Measurements from ENCODE around the gene TCF21. TPM values are rescaled to one million over a fixed set of nuclear protein-coding genes. Genes with fewer than 3 reads are reported as not detected.

The TCF21 gene
- total and polyA plus RNA-seq, 2 of the 4 experiments (the other 2 are of a cell fraction), result 6.6 to 10.0 TPM

- Histone ChIP-seq H3K27me3 (ENCODE audit: control insufficient read depth, insufficient read depth, low read length) (no peaks in the 10 kb centered on the region), H4K8ac (ENCODE audit: low read depth in 2 of 2, low read length in 2 of 2) (no peak overlapping the region), H3K4me1 (ENCODE audit: control insufficient read depth, insufficient read depth, low read length) (no peaks in the 10 kb centered on the region), H3K36me3 (ENCODE audit: control insufficient read depth, insufficient read depth, low read length) (no peaks in the 10 kb centered on the region), H4K91ac (ENCODE audit: insufficient read depth, low read depth, low read length) (no peak overlapping the region), H3K9me1 (ENCODE audit: insufficient read depth, low read length) (no peaks in the 10 kb centered on the region), H3K4ac (ENCODE audit: low read depth, low read length) (no peak overlapping the region), H3K4me2 (ENCODE audit: low read depth, low read length) (no peak overlapping the region), H2AFZ (replicated peaks; ENCODE audit: low read length, poor library complexity) (no peak overlapping the region), H3K18ac (ENCODE audit: low read depth, low read length) (no peak overlapping the region), H2BK15ac (ENCODE audit: low read depth, low read length) (no peak overlapping the region), H4K5ac (ENCODE audit: low read depth, low read length) (no peak overlapping the region), H3K4me3 (ENCODE audit: insufficient read depth, low read depth, low read length) (no peak overlapping the region), H2BK120ac (ENCODE audit: low read depth, low read length) (no peak overlapping the region), H3K9me3 (ENCODE audit: control insufficient read depth, insufficient read depth, low read length) (peaks cover 2% of the 10 kb centered on the region; the same call in 1 of the 2 replicates), H4K20me1 (ENCODE audit: insufficient read depth, low read length) (no peaks in the 10 kb centered on the region), H2AK5ac (ENCODE audit: low read depth, low read length) (no peak overlapping the region), H2BK5ac (ENCODE audit: low read depth, low read length, poor library complexity, severe bottlenecking) (no peak overlapping the region), H3K9ac (ENCODE audit: low read depth, low read length) (no peak overlapping the region), H2BK20ac (ENCODE audit: low read depth, low read length) (no peak overlapping the region), H3K27ac (ENCODE audit: insufficient read depth, low read length) (no peak overlapping the region), H3K56ac (ENCODE audit: extremely low read depth, insufficient read depth, low read length) (no peak overlapping the region), H3K79me1 (ENCODE audit: low read depth in 1 of 2, low read length in 2 of 2) (no peaks in the 10 kb centered on the region), H3K23ac (ENCODE audit: low read depth, low read length) (no peak overlapping the region), H3K14ac (replicated peaks; ENCODE audit: low read depth, low read length) (no peak overlapping the region), H2AK9ac (replicated peaks; ENCODE audit: low read depth, low read length, poor library complexity) (no peak overlapping the region)
- ATAC-seq (ENCODE audit: low read depth) (no peak), DNase-seq (no peak)
- no peak for TF ChIP-seq SMC3 (IDR thresholded peaks at IDR 0.05; ENCODE audit: low read depth, low read length)
- intact Hi-C loops (cut with micrococcal nuclease), result no loop called here
- no TSS peak for BruUV-seq (replicated peaks)
- ChIA-PET CTCF (no interaction called here), POLR2A (ENCODE audit: unreplicated experiment) (no interaction called here)
- in situ Hi-C loops (cut with MboI; ENCODE audit: low sequenced_read_pairs), result no loop called here
- dilution Hi-C loops (cut with HindIII; ENCODE audit: low sequenced_read_pairs, unreplicated experiment), result no loop called here
Measured at GRCh38 chr6:133857696-133858095, 31.2 kb upstream of the TCF21 start.

Data from IMR-90 (cell line).